GM19463 (cell line): ENCODE measurements around the gene SVIL.
"Not testable (repeated sequence)": the region's sequence is repeated elsewhere in the genome, so short reads cannot be mapped to it uniquely, and the experiment has no call there.

Experiments used
- ATAC-seq: cut with Tn5 transposase; IDR thresholded peaks from one replicate; pipeline ENCODE4 v1.9.1; 2021; ENCODE audit warnings: mild to moderate bottlenecking, moderate library complexity; ENCODE audit not compliant: unreplicated experiment

Gene SVIL

DNA sequence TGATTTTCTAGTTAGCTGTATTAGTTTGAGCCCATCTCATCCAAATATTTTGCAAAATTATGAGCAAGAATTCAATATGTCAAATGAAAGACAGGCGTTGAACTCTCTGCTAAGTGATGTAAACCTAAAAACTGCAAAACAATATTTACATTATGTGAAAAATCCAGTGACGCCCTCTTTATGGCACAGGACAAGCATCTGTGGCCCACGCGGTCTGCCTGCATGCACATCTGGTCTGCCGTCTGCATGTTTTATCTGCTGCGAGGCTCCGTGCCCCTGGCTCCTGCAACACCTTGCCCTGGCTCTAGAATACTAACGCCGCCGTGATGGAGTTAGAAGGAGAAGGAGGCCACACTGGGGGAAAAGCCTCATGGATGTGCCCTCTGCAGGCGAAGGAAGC, 142.0 kb downstream of the SVIL start:
- ATAC-seq: no peak

DNA sequence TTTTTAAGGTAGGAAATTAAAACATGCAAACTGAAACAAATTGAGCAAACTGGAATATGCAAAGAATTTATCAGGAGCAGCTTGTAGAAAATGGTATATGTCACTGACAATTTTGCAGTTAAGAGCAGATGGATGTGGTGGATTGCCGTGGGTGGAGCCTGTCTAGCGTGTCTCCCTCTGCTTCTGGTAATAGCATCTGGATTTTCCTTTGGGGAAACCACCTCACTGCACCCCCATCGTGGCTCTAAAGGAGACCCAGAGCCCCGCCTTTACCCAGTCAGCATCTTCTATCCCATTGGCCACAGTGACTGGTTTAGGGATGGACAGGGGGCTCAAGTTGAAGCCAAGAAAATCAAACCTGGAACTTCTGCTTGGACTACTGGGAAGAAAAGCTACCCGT, 142.9 kb downstream of the SVIL start:
- no peak for ATAC-seq

DNA sequence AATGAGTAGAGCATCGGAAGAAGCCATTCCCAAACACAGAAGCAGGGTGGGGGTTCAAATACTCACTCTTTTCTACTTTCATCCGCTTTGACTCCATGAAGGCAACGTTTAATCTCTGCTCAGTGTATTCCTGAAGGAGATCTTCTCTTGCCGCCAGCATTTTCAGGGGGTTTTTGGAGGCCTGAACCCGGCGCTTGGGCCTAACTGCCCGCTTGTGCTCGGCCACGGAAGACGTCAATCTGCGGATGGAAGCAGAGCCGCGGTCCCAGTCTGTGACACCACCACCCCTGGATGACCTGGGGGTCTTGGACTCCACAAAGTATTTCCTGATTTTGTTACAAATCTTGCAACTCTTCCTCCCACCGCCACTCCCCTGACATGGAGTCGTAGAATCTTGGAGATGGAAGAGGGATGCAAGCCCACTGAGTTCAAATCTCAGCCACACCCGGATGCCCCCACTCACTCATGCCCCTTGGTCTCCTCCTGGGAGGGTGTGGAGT, 143.9 kb downstream of the SVIL start:
- ATAC-seq: not testable (repeated sequence)

DNA sequence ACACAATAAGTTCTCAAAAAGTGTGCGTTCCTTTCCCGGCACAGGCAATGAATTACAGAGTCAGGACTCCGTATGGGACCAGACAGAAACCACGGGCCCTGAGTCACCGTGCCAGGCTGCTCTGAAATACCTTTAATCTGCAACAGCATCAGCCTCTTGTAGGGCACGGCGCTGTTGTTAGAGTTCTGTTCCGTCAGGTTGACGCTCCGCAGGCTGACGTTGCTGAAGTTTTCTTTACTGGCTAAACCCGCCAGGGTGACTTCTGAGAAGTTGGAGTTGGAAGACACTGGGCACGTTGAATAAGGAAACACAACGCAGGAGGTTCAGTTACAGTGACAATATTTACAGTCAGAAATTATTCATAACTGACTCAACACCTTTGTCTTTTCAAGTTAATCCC, 146.3 kb downstream of the SVIL start:
- ATAC-seq: not testable (repeated sequence)

DNA sequence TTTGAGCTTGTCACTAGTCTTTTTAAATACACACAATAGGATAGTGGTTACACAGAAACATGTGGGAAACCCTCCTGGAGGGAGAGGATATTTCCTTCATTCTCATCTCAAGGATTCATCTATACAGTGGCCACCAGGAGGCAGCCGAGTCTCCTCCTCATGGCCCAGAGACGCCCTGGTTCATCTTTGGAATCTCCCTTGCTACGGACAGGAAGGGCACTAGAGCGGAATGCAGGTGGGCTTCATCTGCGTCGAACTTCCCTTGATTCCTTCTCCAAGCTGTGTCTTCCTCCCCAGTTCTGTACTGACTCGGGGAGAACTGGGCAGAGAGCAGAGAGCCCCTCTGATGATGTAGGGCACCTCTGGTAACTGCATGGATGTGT, 146.9 kb downstream of the SVIL start:
- ATAC-seq: not testable (repeated sequence)

DNA sequence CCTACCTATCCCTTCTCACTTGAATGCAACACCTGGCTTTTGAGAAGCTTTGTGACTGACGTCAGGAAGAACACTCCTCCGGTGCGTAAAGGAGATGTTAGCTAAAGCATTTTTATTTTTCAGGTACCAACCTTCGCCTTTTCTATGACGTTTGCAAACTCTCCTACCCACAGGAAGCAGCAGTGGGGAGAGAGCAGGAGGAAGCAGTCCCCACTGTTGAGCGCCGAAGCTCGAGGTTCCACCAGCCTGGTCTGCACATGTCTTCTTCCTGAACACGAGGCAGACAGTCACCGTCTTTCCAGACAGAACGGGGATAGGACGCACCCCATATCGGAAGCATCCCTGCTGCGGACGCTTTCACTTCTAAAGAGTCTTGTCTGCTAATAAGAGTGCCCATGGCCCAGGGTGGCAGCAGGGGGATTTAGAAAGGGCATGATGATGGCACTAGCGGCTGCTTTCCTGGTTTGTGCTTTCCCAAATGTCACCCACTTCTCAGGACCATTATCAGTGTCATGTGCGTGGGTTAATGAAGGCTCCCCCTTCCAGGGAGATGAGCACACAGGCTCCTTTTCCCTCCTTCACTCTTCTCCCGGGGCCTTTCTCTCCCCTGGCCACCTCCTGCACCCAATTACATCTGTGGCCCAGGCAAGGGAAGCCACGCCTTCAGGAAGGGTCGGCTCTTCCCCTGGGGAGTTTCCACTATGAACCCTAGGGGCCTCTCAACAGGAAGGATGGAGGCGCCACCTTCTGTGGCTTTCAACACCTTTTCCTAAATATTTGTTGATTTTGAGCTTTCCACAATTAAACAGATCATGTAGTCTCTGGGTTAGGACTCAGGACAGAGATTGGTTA, 147.5 kb downstream of the SVIL start:
- not testable (repeated sequence) for ATAC-seq

DNA sequence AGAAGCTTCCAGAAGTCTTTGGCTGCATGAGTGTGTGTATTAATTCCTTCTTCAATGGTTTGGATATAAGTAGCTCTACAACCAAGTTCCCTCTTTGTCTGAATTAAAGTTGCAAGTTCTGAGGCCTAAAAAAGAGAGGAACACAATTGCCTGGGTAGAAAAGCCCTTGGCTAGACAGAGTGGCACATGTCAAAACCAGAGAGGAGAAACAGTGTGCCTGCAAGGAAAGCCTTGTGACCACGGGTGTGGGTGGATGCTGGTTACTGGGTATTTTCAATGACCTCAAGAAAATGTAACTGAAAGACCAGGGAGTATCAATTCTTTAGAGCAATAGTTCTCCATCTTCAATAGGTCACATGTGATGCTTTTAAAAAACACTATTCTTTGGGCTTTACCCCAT, 148.3 kb downstream of the SVIL start:
- ATAC-seq: peak; percentile 64

DNA sequence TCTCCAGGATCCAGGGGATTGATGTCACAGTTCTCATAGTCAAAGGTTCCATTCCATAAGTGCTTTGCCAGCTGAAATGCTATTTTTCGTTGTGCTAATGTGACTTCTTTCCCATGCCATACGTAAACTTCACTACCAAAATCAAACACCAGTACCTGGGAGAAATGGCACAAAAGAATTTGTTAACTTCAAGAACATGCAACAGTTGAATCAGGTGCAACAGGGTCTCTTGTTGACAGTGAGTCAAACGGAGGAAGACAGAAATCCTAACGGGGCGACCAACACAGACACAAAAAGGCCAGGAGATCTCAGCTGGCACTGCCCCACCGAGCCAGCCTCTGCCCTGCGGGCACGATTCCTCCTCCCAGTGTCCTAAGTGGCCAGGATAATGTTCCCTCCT, 150.1 kb downstream of the SVIL start:
- not testable (repeated sequence) for ATAC-seq

DNA sequence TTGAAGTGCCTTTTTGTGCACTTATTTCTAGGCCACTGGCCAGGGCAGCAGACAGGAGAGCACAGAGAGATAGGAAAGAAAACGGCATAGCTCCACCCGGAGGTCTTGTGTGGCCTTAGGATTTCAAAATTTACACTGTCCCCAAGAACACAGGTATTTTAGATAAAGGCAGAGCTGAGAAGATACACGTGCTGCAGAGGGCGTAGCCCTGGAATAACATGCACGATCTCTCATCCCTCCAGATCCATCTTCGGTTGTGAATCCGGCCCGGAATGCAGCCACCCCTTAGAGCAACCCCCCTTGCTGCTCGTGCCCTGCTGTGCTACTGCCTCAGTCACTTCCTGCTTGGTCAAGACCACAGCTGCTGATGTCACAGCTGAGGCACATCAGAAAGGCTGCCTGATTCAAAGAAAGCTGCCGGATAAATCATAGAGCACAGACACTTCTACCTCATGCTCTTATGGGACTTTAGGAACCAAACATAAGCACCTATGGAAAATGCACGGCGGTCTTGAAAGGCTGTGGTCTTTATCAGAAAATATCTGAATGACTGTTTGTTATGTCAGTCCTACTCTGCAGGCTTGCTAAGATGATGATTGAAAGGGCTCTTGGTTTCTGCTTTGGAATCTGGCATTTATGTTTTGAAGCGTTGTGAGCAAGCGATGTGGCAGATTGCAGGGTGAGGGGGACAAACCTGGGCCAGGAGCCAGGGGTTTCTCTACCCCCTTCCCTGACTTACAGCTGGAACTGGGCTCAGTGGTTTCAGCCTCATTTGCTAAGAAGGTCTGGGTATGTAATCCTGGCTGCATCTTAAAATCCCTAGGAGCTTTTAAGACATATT, 152.0 kb downstream of the SVIL start:
- ATAC-seq: no peak

DNA sequence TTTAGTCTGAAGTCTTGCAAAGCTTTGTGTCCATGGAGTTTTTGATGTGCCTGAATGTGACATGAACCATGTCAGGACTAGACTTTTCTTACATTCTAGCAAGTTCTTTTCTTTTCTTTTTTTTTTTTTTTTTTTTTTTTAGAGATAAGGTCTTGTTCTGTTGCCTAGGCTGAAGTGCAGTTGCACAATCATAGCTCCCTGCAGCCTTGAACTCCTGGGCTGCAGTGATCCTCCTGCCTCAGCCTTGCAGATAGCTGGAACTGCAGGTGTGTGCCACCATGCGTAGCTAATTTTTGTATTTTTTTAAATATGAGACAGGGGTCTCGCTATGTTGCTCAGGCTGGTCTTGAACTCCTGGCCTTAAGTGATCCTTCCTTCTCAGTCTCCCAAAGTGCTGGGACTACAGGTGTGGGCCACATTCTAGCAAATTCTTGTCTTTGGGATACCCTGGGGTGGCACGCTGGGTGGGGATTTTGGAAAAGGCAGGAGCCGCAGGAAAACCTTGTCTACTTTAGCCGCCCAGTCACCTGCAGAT, 152.8 kb downstream of the SVIL start:
- ATAC-seq: no peak

DNA sequence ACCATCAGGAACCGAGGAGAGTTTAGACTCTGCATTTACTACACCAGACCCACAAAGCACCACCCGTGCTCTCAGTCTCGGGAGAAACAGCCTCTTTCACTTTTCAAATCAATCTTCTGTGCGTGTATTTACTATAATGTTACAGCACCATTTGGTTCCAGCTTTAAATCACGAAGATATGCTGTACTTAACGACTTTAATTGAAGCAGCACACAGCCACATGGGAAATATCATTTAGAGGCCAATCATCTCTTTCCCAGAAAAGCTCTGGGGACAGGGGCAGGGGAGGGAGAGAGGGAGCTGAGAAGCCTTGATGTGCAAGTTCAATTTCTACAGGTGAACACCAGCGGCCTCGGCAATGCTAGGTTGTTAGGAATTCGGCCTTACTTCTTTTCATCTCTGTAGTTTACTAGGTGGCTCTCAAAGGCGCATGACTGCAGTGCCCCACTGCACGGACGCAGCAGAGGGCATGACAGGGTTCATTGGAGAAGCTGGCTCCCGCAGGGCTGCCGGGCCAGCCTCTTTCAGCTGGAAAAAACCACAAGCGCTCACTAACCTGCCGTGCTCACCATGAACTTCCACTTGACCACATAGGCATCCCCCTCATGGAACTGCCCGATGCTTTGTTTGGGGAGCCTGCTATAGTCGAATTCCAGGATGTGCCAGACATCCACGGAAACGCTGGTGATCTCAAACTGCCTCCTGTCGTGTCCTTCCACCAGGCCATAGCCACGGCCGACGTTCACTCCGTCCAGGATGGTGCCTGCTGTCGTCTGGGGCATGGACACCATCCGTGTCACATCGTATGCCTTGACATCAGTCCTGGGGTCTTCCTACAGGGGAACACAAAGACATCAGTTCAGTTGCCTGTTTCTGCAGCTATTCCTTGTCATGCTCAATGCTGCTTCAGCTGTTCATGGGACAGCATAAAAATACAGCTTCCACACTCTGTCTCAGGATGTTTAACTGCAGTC, 154.5 kb downstream of the SVIL start:
- ATAC-seq: no peak

DNA sequence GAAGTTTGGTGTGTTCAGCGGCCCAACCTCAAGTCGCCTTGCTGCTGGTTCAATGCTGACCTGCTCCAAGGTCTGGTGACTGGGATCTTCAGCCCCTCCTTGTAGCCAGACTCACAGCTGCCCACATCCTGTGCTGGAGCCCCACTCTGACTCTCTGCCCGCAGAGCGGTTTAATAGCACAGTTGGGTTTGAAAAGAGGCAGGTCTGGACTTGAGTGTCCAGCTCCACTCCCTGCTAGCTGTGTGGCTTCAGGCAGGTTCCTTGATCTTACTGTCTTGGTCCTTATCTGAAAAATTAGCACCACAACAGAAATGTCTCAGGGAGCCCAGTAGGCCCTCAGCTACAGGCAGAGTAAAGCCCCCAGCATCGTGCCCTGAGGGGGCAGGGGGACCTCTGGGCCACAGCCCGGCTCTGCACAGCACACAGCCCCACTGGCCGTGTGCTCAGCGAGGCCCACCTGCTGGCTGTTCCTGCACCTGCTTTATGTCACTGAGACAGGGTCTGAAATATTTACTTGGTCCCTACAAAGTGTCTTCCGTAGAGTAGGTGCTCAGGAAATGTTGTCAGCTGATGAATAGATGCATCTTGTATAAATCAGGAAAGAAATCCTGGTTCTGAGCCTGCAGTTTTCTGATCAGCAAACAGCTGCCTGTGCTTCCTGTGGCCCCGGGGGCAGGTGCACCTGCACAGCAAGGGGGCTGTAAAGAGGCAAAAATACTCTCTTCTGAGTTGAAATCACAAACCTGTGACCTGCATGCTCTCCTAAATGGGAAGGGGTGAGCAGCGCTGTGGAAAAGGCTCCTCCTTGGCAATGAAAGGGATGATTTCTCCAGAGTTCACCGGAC, 155.5 kb downstream of the SVIL start:
- no peak for ATAC-seq

DNA sequence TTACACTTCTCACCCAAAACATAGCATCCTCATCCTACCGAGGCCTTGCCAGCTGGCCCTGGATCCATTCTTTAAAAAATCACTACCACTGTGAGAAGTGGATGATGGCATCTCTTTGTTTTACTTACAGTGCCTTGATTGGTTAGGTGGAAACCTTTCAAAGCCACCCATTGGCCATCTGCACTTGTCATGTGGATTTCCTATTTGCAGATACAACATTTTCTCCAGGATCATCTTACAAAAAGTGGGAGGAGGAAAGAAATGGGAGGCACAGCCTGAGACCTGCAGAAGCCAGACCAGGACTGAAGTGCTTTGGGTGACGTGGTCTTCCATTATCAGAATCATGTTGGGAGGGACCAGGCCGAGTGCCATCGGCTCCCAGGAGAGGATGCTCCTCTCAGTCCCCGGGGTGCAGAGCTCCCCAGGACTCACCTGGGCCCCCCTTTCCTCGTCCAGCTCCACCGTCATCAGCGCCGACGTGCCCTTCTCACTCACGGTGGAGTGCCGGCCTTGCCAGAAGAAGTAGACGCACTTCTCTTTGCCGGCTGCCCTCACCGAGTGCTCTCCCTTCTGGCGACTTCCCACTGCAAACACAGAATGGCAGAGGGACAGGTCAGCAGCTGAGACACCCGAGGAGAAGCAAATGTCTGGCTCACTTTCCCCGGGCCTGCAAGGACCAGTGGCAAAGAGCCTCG, 161.2 kb downstream of the SVIL start:
- ATAC-seq: no peak

DNA sequence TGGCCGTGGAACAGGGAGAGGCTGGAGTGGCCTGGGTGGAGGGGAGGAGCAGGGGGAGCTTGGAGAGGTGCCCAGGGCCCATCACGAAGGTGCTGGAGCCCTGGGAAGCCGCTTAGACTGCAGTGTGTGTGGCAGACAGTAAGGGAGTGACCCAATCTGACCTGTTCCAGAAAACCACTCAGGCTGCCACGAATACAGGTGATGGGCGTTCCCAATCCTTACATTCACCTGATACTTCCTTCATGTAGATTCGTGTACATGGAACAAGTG, 161.7 kb downstream of the SVIL start:
- ATAC-seq: no peak

DNA sequence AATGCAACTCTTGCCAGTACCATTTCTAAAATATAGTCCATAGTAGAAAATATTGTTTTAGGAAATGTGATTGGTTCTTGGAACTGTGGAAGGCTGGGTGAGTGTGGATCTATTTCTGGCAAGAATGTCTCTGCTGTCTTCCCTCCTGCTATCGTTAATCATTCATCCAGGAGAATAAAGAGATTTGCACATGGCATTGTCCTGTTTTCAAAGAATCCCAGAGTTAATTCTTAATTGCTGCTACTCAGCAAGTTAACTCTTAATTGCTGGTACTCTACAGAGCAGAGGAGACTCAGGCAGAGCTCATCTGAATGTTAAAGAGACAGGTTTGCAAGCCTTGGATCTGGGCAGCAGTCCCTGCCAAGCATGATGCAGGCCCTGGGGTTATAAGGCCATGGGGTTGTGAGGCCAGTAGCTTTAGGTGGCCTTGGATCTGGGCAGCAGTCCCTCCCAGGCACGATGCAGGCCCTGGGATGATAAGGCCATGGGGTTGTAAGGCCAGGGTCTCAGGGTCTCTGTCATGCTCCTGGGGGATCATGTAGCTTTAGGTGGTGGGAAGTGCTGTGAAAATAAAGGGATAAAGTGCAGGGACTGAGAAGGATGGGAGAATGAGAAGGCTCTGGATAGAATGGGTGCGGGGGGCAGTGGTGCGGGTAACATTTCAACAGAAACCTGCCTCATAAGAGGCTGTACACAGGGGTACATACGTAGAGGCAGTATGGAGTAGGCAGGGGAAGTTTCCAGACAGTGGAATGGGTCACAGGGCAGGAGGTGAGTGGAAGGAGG, 162.3 kb downstream of the SVIL start:
- no peak for ATAC-seq

DNA sequence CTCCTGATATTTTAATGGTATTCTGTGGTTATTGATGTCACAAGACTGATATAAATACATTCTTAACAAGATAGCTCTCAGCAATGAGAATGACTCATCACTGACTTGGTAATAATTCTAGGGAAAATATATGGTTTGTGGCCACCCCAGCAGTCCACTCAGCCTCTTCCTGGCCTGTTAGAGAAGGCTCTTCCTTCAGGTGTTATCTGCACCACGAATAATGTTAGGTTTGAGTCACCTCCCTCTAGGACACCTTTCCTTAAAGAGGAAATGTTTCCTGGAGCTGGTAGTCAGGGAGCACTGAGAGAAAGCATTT, 163.3 kb downstream of the SVIL start:
- no peak for ATAC-seq

DNA sequence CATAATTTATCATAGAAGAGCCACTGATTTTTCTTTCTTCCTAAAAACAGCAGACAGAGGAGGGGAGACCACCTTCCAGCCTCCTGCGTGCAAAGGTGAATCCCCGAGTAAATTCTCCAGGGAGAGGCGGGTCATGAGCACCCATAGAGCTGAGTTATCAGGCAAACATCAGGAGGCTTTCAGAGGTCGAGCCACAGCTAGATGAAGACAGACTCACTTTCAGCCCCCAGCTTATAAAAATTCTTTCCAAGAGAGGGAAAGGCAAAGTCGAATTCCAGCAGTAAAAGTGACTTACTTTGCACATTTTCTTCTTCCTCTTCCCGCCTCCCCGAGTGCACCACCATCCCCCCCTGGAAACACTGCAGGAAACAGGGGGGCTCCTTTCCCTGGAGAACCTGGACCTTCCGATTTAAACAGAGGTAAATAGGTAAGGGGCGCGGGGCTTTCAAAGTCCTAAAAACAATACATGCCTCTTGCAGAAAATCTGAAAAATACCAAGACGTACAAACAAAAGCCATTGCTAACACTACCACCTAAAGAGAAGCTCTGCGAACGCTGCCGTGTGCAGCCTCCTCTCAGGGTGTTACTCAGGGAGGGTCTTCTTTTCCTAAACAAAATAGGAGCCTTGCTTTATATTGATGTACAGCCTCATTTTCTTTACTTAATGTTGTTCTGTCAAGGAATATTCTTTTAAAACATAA, 163.8 kb downstream of the SVIL start:
- no peak for ATAC-seq

DNA sequence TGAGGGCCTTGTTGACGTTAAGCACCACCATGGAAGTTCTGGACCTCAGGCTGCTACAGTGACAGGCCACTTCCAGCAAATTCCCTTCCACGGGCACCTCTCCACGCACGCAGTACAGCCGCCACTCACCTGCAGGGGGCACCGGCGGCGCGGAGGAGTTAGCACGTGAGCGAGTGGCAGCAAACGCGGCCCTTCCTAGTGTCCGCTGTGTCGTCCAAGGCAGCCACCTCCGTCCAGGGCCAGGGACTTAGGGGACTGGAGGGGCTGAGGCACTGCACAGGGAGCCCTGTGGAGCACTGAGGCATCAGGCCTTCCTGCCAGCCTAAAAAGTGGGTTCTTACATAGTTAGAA, 164.4 kb downstream of the SVIL start:
- no peak for ATAC-seq
